ENCODE measurements around the gene WBP1.
"Not testable (repeated sequence)": the region's sequence is repeated elsewhere in the genome, so short reads cannot be mapped to it uniquely, and the experiment has no call there.

WBP1 gene

DNA sequence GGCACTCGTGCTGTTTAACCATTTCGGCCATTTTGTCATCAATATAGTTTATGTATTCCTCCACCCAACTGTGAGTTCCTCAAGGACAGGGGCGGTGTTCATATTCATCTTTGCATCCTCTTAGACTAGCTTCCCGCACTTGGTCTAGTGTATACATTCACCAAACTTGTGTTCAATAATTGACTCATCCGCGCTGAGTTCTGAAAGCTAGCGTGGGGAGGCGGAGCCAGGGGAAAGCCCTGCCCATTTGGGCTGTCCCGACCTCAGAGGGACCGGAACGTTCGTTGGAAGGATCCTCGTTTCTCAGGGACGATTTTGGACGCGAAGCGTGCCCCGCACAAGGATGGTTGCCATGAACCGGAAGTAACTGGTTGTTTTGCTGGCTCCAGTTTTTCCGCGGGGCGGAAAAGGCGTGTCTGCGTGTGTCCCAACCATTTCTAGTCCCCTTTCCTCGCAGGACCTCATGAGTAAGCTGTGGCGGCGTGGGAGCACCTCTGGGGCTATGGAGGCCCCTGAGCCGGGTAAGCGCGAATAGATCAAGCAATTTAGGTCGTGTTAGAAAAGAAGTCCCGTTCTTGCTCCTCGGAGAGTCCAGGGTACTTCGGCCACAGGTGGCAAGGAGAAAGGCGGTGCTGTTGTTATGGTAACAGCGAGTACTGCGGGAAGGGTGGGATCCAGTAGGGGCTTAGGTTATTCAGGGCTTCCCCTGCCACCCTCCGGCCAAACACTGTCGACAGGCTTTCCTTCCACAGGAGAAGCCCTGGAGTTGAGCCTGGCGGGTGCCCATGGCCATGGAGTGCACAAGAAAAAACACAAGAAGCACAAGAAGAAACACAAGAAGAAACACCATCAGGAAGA is 3.4 kb upstream of the WBP1 start, which contains the start of gene INO80B:
Gene INO80B, plus strand, starts transcription at position 434 of the 858 bp plus-strand sequence. Its CDS starts 30 bp downstream, at position 464.
- peak; percentile 53 for ATAC-seq
- DNase-seq, result peak; percentile 96

DNA sequence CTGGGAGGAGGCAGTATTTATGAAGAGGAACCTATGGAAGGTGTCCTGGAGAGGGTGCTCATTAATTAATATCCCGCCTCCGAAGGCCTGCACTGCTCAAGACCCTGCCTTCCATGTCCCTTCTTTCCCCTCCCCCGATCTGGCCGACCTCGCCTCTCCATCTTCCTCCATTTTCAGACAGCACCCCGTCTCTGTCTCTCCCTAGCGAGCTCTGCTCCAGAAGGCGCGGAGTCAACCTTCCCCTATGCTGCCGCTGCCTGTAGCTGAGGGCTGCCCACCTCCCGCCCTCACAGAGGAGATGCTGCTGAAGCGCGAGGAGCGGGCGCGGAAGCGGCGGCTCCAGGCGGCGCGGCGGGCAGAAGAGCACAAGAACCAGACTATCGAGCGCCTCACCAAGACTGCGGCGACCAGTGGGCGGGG is 1.1 kb upstream of the WBP1 start:
- no peak for ATAC-seq

DNA sequence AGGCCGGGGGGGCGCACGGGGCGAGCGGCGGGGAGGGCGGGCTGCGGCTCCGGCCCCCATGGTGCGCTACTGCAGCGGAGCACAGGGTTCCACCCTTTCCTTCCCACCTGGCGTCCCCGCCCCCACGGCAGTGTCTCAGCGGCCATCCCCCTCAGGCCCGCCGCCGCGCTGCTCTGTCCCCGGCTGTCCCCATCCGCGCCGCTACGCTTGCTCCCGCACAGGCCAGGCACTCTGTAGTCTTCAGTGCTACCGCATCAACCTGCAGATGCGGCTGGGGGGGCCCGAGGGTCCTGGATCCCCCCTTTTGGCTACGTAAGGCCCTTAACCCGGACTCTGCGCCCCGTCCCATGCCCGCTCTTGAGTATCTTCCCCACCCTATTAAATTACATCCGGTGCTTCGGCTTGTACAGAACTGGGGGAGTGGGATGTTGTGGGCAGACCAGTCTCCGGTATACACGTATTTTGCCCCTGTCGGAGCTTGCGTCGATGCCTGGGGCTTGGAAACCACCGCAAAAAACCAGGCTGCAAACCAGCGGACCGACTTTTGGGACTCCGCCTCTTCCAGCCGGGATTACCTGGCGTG is 598 bp upstream of the WBP1 start:
- peak; percentile 90 for DNase-seq
- ATAC-seq, result peak; percentile 41

More for the DNA sequence above, 1.1 kb upstream of the WBP1 start:
- DNase-seq, result no peak

DNA sequence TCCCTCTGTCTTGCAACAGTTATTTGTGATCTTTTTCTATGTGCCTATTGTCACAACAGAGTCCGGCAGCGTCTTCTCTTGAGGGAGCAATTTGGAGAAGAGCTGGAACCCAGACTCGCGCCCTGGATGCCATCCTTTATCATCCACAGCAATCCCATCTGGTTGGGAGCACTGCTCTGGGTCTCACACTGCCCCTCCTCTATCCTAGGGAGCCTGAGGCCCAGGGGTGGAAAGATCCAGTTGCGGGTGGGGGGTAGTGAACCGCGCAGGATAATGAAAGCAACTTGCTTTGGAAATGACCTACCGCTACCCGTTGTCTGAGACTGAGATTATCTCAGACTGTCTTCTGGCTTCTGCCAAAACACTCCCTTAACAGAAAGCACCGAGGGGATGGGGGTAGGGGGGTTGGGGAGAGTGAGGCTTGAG is 713 bp downstream of the WBP1 start:
- ATAC-seq, result no peak
- DNase-seq, result no peak

DNA sequence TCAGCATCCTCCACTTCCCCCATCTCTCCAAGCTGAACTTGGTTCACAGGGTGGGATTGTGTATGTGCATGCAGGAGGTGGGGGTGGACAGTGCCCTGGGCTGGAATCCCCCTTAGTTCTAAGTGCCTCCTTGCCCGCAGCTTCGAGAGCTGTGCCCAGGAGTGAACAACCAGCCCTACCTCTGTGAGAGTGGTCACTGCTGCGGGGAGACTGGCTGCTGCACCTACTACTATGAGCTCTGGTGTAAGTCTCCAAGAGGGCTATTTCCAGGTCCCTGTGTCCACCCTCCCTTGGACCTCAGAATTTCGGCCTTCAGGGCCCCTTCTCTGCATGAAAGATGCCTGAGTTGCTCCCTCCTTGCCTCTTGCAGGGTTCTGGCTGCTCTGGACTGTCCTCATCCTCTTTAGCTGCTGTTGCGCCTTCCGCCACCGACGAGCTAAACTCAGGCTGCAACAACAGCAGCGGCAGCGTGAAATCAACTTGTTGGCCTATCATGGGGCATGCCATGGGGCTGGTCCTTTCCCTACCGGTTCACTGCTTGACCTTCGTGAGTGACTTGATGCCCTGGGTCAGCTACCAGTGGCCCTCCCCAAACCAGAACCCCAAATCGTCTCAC is 1.4 kb downstream of the WBP1 start:
- ATAC-seq, DNase-seq: not testable (repeated sequence)

DNA sequence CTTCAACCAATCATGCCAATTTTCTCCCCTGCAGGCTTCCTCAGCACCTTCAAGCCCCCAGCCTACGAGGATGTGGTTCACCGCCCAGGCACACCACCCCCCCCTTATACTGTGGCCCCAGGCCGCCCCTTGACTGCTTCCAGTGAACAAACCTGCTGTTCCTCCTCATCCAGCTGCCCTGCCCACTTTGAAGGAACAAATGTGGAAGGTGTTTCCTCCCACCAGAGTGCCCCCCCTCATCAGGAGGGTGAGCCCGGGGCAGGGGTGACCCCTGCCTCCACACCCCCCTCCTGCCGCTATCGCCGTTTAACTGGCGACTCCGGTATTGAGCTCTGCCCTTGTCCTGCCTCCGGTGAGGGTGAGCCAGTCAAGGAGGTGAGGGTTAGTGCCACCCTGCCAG is 1.9 kb downstream of the WBP1 start:
- DNase-seq, ATAC-seq: not testable (repeated sequence)

DNA sequence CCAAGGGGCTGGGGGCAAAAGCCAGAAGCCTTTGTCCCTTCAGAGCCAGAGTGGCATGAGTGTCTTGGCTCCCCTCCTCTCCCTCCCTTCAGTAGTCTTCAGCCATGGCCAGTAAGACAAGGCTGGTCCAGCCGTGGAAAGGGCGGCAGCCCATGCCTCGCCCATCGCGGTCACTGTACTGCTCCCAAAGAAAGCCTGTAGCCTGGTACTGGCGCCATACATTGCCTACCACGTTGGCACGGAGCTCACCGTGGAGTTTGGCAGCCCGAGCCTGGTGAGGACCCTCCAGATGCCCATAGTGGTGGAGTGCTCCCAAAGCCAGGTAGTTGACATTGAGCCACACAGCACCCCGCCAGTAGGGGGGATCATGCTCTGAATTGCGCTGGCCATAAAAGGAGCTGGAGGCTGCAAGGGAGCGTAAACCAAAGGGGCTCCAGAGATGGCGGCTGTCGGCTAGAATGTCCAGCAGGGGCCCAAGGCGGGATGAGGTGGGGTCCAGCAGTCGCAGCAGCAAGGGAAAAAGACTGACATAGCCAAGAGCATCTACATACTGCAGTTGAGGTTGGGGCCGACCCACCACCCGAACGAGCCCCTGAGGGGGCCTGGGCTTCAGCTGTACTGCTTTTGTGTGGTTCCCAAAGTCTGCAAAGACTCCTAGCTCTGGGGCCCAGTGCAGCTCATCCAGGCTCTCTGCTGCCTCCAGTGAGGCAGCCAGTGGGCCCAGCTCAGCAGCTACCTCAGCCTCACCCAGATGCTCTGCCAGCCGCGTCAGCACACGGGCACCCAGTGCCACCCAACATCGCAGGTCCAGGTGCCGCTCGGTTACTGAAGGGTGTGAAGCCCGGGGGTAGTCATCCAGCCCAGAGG is 3.2 kb downstream of the WBP1 start:
- no peak for ATAC-seq
- DNase-seq, result no peak

DNA sequence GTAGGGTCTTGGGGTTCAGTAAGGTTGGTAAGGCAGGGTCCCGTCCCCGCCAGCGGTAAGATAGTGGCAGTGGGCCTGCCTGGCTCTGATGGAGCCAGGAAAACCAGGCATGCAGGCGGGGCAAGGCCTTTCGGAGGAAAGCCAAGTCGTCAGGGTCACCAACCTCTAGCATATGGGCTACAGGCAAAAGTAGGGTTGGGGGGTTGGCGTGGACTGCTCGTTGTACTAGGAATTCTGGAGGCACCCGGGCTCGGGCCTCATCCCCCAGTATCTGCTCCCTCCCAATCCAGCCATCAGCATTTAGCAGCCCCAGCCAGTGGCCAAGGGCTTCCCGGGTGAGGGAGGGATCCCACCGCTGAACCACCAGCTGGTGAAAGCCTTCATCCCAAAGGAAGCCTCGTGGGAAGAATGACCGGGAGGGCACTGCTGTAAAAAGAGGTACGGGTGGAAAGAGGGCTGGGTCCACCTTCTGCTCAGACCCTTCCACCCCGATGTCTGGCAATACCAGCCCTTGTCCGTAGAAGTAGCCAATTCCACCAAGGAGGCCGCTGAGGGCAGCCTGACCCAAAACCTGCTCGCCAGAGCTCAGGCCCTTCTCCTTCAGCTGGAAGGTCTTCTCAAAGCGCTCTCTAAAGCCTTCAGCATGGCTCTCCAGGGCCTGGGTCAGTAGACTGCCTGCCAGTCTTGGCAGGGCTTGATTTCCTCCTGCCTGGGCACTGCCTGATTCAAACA is 4.0 kb downstream of the WBP1 start:
- ATAC-seq, result no peak
- no peak for DNase-seq

DNA sequence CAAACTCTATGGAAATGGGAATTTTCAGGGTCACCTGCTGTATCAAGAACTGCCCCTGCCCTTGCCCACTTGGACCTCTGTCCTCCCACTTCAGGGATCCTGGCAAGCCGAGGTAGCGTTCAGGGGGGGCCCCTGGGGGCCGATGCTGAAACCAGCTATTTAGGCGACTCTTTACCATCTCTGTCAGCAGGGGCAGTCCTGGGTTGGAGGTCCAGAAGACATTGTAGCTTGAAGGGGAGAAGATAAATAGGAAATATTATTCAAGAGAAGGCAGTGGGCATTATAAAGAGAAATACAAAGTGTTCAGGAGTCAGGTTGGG is 4.5 kb downstream of the WBP1 start:
- ATAC-seq, result no peak
- DNase-seq, result no peak

DNA sequence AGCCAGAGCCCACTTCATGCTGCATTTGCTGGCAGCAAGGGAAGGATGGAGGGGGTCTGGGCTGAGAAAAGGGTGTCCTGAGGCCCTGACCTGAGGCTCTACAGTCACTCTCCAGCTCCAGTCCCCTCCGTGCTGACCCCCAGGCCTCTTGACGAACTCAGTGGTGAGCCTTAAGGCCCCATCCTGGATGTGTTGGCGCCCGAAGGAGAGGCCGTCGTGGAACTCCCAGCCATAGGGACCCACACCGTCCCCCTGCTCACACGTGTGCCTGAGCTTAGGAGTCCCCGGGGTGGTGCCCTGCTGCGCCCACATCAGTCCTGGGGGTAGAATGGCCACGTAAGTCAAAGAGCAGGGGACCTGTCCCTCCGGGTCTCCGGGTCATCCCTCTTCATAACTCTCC is 6.2 kb downstream of the WBP1 start:
- DNase-seq, result no peak
- ATAC-seq, result no peak

DNA sequence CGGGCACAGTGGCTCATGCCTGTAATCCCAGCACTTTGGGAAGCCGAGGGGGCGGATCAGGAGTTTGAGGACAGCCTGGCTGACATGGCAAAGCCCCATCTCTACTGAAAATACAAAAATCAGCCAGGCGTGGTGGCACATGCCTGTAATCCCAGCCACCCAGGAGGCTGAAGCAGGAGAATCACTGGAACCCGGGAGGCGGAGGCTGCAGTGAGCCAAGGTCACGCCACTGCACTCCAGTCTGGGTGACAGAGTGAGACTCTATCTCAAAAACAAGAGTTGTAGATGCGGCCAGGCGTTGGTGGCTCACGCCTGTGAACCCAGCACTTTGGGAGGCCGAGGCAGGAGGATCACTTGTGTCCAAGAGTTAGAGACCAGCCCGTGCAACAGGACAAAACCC is 12.5 kb downstream of the WBP1 start:
- not testable (repeated sequence) for ATAC-seq, DNase-seq

DNA sequence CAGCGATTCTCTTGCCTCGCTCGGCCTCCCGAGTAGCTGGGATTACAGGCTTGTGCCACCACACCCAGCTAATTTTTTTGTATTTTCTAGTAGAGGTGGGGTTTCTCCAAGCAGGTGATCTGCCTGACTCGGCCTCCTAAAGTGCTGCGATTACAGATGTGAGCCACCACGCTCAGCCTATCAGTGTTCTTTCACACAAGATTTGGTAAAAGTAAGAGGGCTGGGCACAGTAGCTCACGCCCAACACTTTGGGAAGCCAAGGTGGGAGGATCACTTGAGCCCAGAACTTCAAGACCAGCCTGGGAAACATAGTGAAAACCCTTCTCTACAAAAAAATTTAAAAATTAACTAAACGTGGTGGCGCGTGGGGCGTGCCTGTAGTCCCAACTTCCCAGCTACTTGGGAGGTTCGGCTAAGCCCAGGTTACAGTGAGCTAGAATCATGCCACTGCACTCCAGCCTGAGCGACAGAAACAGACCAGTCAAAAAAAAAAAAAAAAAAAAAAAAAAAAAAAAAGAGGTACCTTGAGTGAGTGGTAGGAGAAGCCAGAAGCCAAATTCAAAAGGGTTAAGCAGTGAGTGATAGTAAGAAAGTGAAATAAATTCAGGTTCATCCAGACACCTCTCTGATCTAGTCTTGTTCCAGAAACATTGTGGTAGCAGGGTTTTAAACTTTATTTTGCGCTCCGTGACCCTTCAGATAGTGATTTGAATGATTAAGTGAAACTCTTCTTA is 13.3 kb downstream of the WBP1 start:
- ATAC-seq (no peak), DNase-seq (no peak)

DNA sequence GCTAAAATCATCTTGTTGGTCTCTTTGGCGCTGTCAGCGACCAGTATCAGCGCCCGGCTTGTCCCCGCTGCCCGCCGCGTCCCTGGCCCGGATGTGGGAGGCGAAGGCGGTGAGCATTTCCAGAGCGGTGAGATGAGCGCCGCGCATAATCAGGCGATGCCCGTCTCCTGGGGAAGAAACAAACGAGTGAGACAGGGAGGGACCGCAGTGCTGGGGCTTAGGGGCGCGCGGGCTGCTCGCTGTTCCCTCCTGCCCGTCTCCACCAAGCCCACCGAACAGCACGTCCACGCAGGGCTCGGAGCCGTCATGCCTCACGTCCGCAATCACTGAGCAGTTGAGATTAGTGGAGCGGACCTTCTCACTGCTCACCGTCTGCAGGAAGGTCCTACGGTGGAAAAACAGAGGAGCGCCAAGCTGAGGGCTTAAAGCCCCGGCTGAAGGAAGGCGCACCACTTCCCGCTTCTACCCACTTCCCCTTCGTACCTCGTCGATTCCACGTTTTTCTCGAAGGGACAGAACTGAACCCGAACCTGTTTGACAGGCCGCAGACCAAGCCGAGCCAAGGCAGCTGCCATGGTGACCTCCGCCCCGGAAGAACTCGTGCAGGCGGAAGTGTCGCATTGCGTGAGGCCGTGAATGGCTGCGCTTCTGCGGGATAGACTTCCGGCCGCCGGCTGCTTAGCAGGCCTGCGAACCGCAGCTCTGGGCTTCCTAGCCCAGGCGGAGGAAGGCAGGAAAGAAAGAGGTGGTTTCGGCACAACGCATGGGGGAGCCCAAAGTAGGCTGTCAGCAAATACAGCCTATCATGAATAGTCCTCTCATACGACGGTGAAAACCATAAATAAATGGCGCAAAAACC is 14.1 kb downstream of the WBP1 start, which contains the start of gene MRPL53:
Gene MRPL53, minus strand, starts transcription at position 595 of the 859 bp plus-strand sequence. Its CDS starts 20 bp downstream, at position 575.
- ATAC-seq, result peak; percentile 95
- DNase-seq, result peak; percentile 96

DNA sequence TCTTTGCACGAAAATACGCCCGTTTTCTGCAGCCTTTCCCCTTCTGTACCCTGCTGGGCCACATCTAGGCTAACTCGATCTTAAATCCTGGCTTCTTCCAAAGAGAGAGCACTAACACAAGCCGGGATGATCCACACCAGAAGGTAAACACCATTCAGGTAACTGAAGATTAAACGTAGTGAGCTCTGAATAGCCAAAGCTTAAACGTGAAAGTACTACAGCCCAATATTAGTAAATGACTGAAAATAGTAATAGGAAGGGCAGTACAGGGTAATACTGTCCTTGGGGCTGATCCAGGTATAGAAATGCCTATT is 14.7 kb downstream of the WBP1 start:
- ATAC-seq (no peak), DNase-seq (no peak)

DNA sequence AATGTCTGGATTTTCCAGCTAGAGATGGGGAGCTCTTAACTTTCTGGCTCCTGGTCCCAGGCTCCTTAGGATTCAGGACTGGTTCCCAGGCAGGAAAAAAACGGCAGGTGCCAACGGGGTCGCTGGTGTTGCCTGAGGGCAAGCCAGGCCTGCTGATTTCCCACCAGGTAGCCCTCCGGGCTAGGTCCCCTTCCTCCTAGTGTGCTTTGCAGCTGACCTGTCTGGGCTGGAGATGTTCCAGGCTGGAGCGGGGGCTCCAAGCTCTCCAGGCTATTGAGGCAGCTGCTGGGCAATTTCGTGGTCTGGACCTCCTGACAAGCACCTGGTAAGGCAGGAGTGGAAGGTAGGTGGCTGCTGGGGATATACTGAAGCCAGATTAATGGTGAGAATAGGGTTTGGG is 16.2 kb downstream of the WBP1 start:
- ATAC-seq, result no peak

DNA sequence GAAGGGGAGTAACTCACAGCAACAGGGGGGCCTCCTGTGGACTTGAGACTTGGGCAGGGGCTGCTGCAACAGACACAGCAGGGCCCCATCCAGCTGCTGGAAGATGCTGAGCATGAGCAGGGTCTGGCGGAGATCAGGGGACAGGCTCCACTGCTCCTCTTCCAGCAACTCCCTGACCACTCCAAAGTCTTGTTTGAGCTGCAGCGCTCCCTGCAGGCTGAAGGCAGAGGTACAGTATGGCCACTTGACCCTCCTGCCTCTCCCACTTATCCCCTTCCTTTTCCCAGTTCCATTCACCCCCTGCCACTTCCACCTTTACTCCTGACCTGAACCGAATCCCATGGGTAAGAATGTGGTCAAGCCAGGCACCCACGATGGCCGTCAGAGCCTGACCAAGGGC is 16.7 kb downstream of the WBP1 start:
- ATAC-seq, result no peak

More for the DNA sequence above, 16.2 kb downstream of the WBP1 start:
- DNase-seq, result no peak

DNA sequence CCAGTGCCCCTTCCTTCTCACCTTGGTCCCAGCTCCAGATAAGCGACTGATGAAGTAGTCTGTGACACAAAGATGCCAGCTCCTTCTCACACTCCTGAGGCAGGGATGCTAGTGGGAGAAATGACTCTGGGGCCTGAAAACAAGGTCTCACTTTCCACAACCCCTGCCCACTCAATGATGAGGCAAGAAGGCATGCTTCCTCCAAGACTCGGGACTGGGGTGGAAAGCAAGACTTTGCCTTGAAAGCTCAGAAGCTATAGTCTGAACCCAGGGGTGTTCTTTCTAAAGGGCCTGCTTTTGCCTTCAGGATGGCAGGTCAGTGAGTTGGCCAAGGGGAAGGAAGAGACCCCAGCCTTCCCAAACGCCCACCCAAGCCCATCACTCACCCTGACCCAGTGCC is 23.2 kb downstream of the WBP1 start:
- DNase-seq (no peak), ATAC-seq (no peak)

More for the DNA sequence above, 16.7 kb downstream of the WBP1 start:
- DNase-seq, result no peak

DNA sequence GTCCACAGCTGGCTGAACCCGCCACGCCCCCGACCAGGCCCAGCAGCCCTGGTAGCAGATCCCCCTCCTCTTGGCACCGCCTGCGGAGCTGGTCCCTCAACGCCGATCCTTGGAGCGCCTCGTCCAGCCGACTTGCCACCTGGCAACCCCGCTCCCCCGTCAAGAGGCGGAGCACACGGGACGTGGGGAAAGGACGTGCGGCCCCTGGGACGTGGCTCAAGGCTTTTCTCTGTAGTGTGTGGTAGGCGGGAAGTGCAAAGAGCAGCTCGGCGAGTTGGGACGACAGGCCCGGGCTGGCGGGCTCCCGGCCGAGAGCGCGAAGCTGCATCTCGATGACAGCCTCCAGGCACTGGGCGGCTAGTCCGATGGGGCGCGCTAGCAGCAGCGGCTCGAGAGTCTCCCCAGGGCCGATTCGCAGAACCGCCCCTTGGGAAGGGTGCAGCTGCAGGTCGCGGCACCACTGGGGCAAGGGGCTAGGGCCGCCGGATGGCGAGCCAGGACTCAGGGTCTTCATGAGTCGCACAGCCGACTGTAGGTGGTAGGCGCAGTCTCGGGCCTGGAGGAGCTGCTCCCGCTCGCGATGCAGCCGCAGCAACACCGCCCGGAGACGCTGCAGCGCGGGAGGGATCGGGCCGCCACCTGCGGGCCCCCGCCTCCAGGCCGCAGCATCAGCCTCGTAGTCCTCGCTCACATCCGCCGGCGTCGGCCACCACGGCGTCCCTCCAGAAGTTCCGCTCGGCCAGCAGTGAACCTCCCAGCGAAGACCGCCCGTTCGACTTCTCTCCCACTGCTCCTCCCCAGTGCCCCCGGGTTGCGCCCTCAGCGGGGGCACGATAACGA is 23.9 kb downstream of the WBP1 start:
- DNase-seq, result peak; percentile 68
- ATAC-seq, result peak; percentile 44

All from stimulated activated naive CD8-positive, alpha-beta T cell treated with anti-CD3 and anti-CD28 coated beads, Interleukin-15, Interleukin-2, amounts not matched to agents 100 U/mL and 50 U/mL, for 24 hours (primary cell).